Gastroesophageal sphincter (tissue), 3 donors: ENCODE data around the gene FCHO2.

Source experiments
- EP300 ChIP-seq: sonication (generic); formaldehyde crosslinking; IDR thresholded peaks from one replicate; pipeline ENCODE4 v1.6.1; 2017; ENCODE audit warnings: antibody characterized with exemption, mild to moderate bottlenecking
- TF ChIP-seq, protein P1 (sequence below), 4 experiments: fragments of 200-600 bp in 2 of 4; fragments of 450-650 bp in 2 of 4; sonication (generic) in 1 of 4; IDR thresholded peaks; one replicate each; pipeline ENCODE4 v1.5.1; 2017 to 2019; ENCODE audit warnings: antibody characterized with exemption in 4 of 4, mild to moderate bottlenecking in 2 of 4, moderate library complexity in 2 of 4

DNA sequence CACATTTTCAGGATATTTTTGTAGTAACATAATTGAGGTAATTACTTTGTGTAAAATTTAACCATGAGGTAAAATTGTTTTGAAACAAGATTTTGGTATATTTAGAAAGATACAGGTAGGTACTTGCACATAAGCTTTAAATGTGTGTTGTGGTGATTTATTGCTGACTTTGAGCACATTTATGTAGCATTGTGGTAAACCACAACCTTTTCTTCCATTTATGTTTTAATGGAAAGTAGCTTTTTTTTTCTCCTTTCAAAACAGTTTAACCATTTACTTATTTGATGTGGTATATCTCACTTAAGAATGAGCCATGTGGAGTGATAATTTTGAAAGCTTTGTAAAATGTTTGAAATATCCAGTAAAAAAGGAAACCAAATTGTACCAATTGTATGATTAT lies 35.6 kb downstream of the FCHO2 start:
- TF ChIP-seq, protein P1, sequence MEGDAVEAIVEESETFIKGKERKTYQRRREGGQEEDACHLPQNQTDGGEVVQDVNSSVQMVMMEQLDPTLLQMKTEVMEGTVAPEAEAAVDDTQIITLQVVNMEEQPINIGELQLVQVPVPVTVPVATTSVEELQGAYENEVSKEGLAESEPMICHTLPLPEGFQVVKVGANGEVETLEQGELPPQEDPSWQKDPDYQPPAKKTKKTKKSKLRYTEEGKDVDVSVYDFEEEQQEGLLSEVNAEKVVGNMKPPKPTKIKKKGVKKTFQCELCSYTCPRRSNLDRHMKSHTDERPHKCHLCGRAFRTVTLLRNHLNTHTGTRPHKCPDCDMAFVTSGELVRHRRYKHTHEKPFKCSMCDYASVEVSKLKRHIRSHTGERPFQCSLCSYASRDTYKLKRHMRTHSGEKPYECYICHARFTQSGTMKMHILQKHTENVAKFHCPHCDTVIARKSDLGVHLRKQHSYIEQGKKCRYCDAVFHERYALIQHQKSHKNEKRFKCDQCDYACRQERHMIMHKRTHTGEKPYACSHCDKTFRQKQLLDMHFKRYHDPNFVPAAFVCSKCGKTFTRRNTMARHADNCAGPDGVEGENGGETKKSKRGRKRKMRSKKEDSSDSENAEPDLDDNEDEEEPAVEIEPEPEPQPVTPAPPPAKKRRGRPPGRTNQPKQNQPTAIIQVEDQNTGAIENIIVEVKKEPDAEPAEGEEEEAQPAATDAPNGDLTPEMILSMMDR (IDR thresholded peaks at IDR 0.05), result no peak
- TF ChIP-seq EP300, result no peak
